H9 (cell line): Measurements from ENCODE around the gene MOV10L1. TPM values are rescaled to one million over a fixed set of nuclear protein-coding genes. Genes with fewer than 3 reads are reported as not detected.

Experiments
- DNase-seq: peaks from one replicate; pipeline ENCODE4 v3.0.0-alpha.2; 2017
- H2AFZ ChIP-seq: one replicate; pipeline ENCODE4 v1.6.1; 2013; ENCODE audit warnings: mild to moderate bottlenecking, low read length, control low read depth, moderate library complexity
- H2AK5ac ChIP-seq: 2 replicates; pipeline ENCODE4 v1.6.1; 2013; ENCODE audit warnings: low read length, control low read depth, mixed read lengths; ENCODE audit not compliant: insufficient read length
- H2BK120ac ChIP-seq: one replicate; pipeline ENCODE4 v1.6.1; 2013; ENCODE audit warnings: low read depth, mild to moderate bottlenecking, low read length, control low read depth, inconsistent platforms; ENCODE audit not compliant: poor library complexity, severe bottlenecking
- H2BK12ac ChIP-seq: 2 replicates; pipeline ENCODE4 v1.6.1; 2013; ENCODE audit warnings: low read length, control low read depth, mixed read lengths, low read depth; ENCODE audit not compliant: insufficient read length
- H2BK15ac ChIP-seq: 2 replicates; pipeline ENCODE4 v1.6.1; 2013; ENCODE audit warnings: low read depth, low read length, control low read depth
- H2BK20ac ChIP-seq: one replicate; pipeline ENCODE4 v1.6.1; 2013; ENCODE audit warnings: low read depth, mild to moderate bottlenecking, low read length, control low read depth, inconsistent platforms; ENCODE audit not compliant: poor library complexity, severe bottlenecking
- H2BK5ac ChIP-seq: 2 replicates; pipeline ENCODE4 v1.6.1; 2013; ENCODE audit warnings: low read length, control low read depth, mixed read lengths; ENCODE audit not compliant: insufficient read length
- H3K14ac ChIP-seq: 2 replicates; pipeline ENCODE4 v1.6.1; 2013; ENCODE audit warnings: low read length, control low read depth; ENCODE audit not compliant: insufficient read depth
- H3K18ac ChIP-seq: 2 replicates; pipeline ENCODE4 v1.6.1; 2013; ENCODE audit warnings: low read depth, mild to moderate bottlenecking, mixed read lengths, low read length, control low read depth; ENCODE audit not compliant: insufficient read length
- H3K23ac ChIP-seq: 2 replicates; pipeline ENCODE4 v1.6.1; 2013; ENCODE audit warnings: low read length, control low read depth, mixed read lengths, low read depth; ENCODE audit not compliant: insufficient read length
- H3K23me2 ChIP-seq: 2 replicates; pipeline ENCODE4 v1.6.1; 2013; ENCODE audit warnings: low read depth, mild to moderate bottlenecking, mixed read lengths, low read length, control low read depth; ENCODE audit not compliant: insufficient read length, poor library complexity, severe bottlenecking
- H3K27ac ChIP-seq: 2 replicates; pipeline ENCODE4 v1.5.1; 2013; ENCODE audit warnings: low read length, control low read depth, mixed read lengths, low read depth; ENCODE audit not compliant: insufficient read length
- H3K27me3 ChIP-seq: 2 replicates; pipeline ENCODE4 v1.6.1; 2013; ENCODE audit warnings: low read length, control low read depth, inconsistent platforms; ENCODE audit not compliant: insufficient read depth
- H3K4ac ChIP-seq: 2 replicates; pipeline ENCODE4 v1.6.1; 2013; ENCODE audit warnings: low read depth, mild to moderate bottlenecking, control low read depth, inconsistent platforms, low read length, moderate library complexity
- H3K4me1 ChIP-seq: 2 replicates; pipeline ENCODE4 v1.6.1; 2013; ENCODE audit warnings: low read length, control low read depth, inconsistent platforms; ENCODE audit not compliant: insufficient read depth
- H3K4me2 ChIP-seq: 2 replicates; pipeline ENCODE4 v1.6.1; 2013; ENCODE audit warnings: low read length, control low read depth, mixed read lengths; ENCODE audit not compliant: insufficient read length, insufficient read depth
- H3K56ac ChIP-seq: 2 replicates; pipeline ENCODE4 v1.6.1; 2013; ENCODE audit warnings: low read depth, mild to moderate bottlenecking, mixed read lengths, low read length, control low read depth; ENCODE audit not compliant: insufficient read length
- H3K79me1 ChIP-seq: 2 replicates; pipeline ENCODE4 v1.6.1; 2013; ENCODE audit warnings: low read depth, mild to moderate bottlenecking, moderate library complexity, low read length, control low read depth, inconsistent platforms; ENCODE audit not compliant: insufficient read depth, poor library complexity, severe bottlenecking
- H3K79me2 ChIP-seq: 2 replicates; pipeline ENCODE4 v1.6.1; 2013; ENCODE audit warnings: low read length, control low read depth, inconsistent platforms; ENCODE audit not compliant: insufficient read depth
- H3K9ac ChIP-seq: 2 replicates; pipeline ENCODE4 v1.6.1; 2013; ENCODE audit warnings: low read length, control low read depth, mixed read lengths; ENCODE audit not compliant: insufficient read length; ENCODE audit errors: extremely low read depth
- H3K9me3 ChIP-seq: one replicate; pipeline ENCODE4 v1.6.1; 2013; ENCODE audit warnings: low read depth, low read length, inconsistent platforms; ENCODE audit not compliant: control insufficient read depth
- H3T11ph ChIP-seq: one replicate; pipeline ENCODE4 v1.6.1; 2013; ENCODE audit warnings: mild to moderate bottlenecking, low read length, control low read depth, inconsistent platforms
- H4K20me1 ChIP-seq: one replicate; pipeline ENCODE4 v1.6.1; 2013; ENCODE audit not compliant: control insufficient read depth, insufficient read length, insufficient read depth
- H4K5ac ChIP-seq: 2 replicates; pipeline ENCODE4 v1.6.1; 2013; ENCODE audit warnings: low read depth, mild to moderate bottlenecking, mixed read lengths, low read length, control low read depth; ENCODE audit not compliant: insufficient read length
- H4K8ac ChIP-seq: replicated peaks from 2 replicates; pipeline ENCODE4 v1.6.1; 2013; ENCODE audit warnings: low read length, control low read depth, mixed read lengths, low read depth; ENCODE audit not compliant: insufficient read length
- H4K91ac ChIP-seq: 2 replicates; pipeline ENCODE4 v1.6.1; 2013; ENCODE audit warnings: low read depth, mild to moderate bottlenecking, moderate library complexity, mixed read lengths, low read length, control low read depth; ENCODE audit not compliant: insufficient read length
- H3K27ac Mint-ChIP-seq, 3 experiments: 2 replicates in 2 of 3; 3 replicates in 1 of 3; pipeline ENCODE4 v1.8.0; 2020 to 2021; ENCODE audit warnings: mixed read lengths in 3 of 3, mild to moderate bottlenecking in 1 of 3, moderate library complexity in 1 of 3
- H3K27me3 Mint-ChIP-seq: 2 replicates; pipeline ENCODE4 v1.8.0; 2021; ENCODE audit warnings: low read depth, mild to moderate bottlenecking, moderate library complexity, mixed read lengths
- H3K36me3 Mint-ChIP-seq, 3 experiments: 2 replicates in 2 of 3; 3 replicates in 1 of 3; pipeline ENCODE4 v1.8.0; 2020 to 2021; ENCODE audit warnings: low read depth in 3 of 3, mixed read lengths in 3 of 3; ENCODE audit not compliant: insufficient read depth in 1 of 3
- H3K4me1 Mint-ChIP-seq, 2 experiments: 2 replicates each; pipeline ENCODE4 v1.8.0; 2020; ENCODE audit warnings: mixed read lengths in 2 of 2
- H3K4me3 Mint-ChIP-seq, 2 experiments: 2 replicates in 1 of 2; 3 replicates in 1 of 2; pipeline ENCODE4 v1.8.0; 2020 to 2021; ENCODE audit warnings: mild to moderate bottlenecking in 2 of 2, mixed read lengths in 2 of 2, moderate library complexity in 1 of 2
- H3K9me3 Mint-ChIP-seq, 2 experiments: 2 replicates in 1 of 2; 3 replicates in 1 of 2; pipeline ENCODE4 v1.8.0; 2020; ENCODE audit warnings: mild to moderate bottlenecking in 2 of 2, mixed read lengths in 2 of 2, moderate library complexity in 1 of 2
- CTCF ChIP-seq: fragments of 200-600 bp; sonication (generic); conservative IDR thresholded peaks from 3 replicates; pipeline ENCODE4 v1.8.0; 2021; ENCODE audit warnings: antibody characterized with exemption, mild to moderate bottlenecking
- WGBS: extraction: QIAGEN DNeasy Blood & Tissue Kit; methylation state at CpG from one replicate; pipeline ENCODE4 v1.1.7; 2013; ENCODE audit warnings: missing lambda C conversion rate, low lambda C conversion rate, mixed read lengths; ENCODE audit not compliant: insufficient read length; ENCODE audit errors: extremely low coverage; 5-methylcytosine and 5-hydroxymethylcytosine counted together
- total RNA-seq: library from RNA; stranded (reverse); gene quantifications from 2 replicates; pipeline ENCODE4 v1.2.1, GENCODE V29; 2021

Gene MOV10L1
- total RNA-seq, 1 experiment from 2014 or later, result not detected

DNA sequence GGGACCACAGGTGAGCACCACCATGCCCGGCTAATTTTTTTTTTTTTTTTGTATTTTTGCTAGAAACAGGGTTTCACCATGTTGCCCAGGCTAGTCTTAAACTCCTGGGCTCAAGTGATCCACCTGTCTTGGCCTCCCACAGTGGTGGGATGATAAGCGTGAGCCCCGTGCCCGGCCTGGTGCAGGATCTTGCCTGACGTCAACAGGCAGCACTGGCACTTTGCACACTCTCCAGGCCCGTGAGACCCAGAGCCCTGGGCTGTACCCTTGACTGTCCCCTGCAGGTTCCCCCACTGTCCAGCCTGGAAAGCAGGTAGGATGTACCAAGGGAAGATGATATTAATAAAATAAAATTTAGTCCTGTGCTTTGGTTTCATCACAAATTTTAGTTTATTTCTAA, 51.7 kb downstream of the MOV10L1 start:
- H3K79me1 ChIP-seq, result no peaks in the 10 kb centered on the region
- no peak overlapping the region for H3K56ac ChIP-seq
- no peak overlapping the region for H3K23ac ChIP-seq
- H3K18ac ChIP-seq, result no peak overlapping the region
- H3K4me1 ChIP-seq, result no peaks in the 10 kb centered on the region
- no peak overlapping the region for H2BK12ac ChIP-seq
- no peaks in the 10 kb centered on the region for H3K23me2 ChIP-seq
- no peak overlapping the region for H2AK5ac ChIP-seq
- no peaks in the 10 kb centered on the region for H4K20me1 ChIP-seq
- H2BK15ac ChIP-seq, result no peak overlapping the region
- H3K9ac ChIP-seq, result no peak overlapping the region
- H3K14ac ChIP-seq, result no peak overlapping the region
- no peak overlapping the region for H4K8ac ChIP-seq
- TF ChIP-seq CTCF, result no peak
- H3K79me2 ChIP-seq, result no peaks in the 10 kb centered on the region
- Mint-ChIP-seq H3K36me3 (no peaks in the 10 kb centered on the region), H3K27ac (no peak overlapping the region), H3K9me3 (peaks cover 0 to 3% of the 10 kb centered on the region in 2 experiments; a peak in 2 of 5 replicates), H3K27me3 (peaks cover 18% of the 10 kb centered on the region), H3K4me3 (no peak overlapping the region), H3K4me1 (peaks cover 2 to 3% of the 10 kb centered on the region in 2 experiments)
- no peak overlapping the region for H2BK5ac ChIP-seq
- H2AFZ ChIP-seq, result no peak overlapping the region
- H3K27ac ChIP-seq, result no peak overlapping the region
- no peak overlapping the region for H4K5ac ChIP-seq
- H3K4me2 ChIP-seq, result no peak overlapping the region
- H3K27me3 ChIP-seq, result no peaks in the 10 kb centered on the region
- no peak overlapping the region for H2BK120ac ChIP-seq
- no peaks in the 10 kb centered on the region for H3K9me3 ChIP-seq
- no peak overlapping the region for H2BK20ac ChIP-seq
- H4K91ac ChIP-seq, result no peak overlapping the region
- no CpG with 5 or more reads among the region's 6 CpGs for WGBS
- DNase-seq, result no peak
- H3T11ph ChIP-seq, result no peak overlapping the region
- H3K4ac ChIP-seq, result no peak overlapping the region
